Kidney tubule cell (primary cell): ENCODE results near the gene TBR1.

Experiments
- DNase-seq: peaks from one replicate; pipeline ENCODE4 v3.0.0-alpha.2; 2018; ENCODE audit warnings: low spot score

The TBR1 gene

GRCh38 chr2:161415034-161415986, 787 bp upstream of the TBR1 start:
- no peak for DNase-seq

- no peak for DNase-seq
These were observed 776 bp downstream of the TBR1 start for GRCh38 chr2:161416708-161417437.

- DNase-seq, result no peak
These were observed 1.6 kb downstream of the TBR1 start for GRCh38 chr2:161417438-161418274.

- DNase-seq, result no peak
These were observed 2.2 kb downstream of the TBR1 start for GRCh38 chr2:161418275-161418714.

GRCh38 chr2:161418715-161419637, 2.9 kb downstream of the TBR1 start:
- no peak for DNase-seq

- DNase-seq, result no peak
These were observed 3.6 kb downstream of the TBR1 start for GRCh38 chr2:161419638-161420190.

GRCh38 chr2:161420406-161421074, 4.4 kb downstream of the TBR1 start:
- DNase-seq, result no peak

- no peak for DNase-seq
These were observed 5.6 kb downstream of the TBR1 start for GRCh38 chr2:161421686-161422085.

GRCh38 chr2:161422816-161423403, 6.8 kb downstream of the TBR1 start:
- no peak for DNase-seq

GRCh38 chr2:161423421-161424393, 7.6 kb downstream of the TBR1 start:
- no peak for DNase-seq

GRCh38 chr2:161424394-161424769, 8.3 kb downstream of the TBR1 start:
- DNase-seq, result no peak

- no peak for DNase-seq
These were observed 9.0 kb downstream of the TBR1 start for GRCh38 chr2:161424891-161425727.

GRCh38 chr2:161425728-161426454, 9.8 kb downstream of the TBR1 start:
- DNase-seq, result no peak

- peak; percentile 26 for DNase-seq
These were observed 10.4 kb downstream of the TBR1 start for GRCh38 chr2:161426455-161426921.

- DNase-seq, result no peak
These were observed 11.0 kb downstream of the TBR1 start for GRCh38 chr2:161426922-161427663.
